ENCODE data around the gene MRPS26.
"Not testable (repeated sequence)": the region's sequence is repeated elsewhere in the genome, so short reads cannot be mapped to it uniquely, and the experiment has no call there.

The MRPS26 gene

GRCh38 chr20:3043322-3043721, 2.5 kb upstream of the MRPS26 start, which contains the start of gene GNRH2:
GNRH2 (plus strand) TSS chr20:3043622; CDS start chr20:3044415, 793 bp downstream.
- no peak for DNase-seq

DNA sequence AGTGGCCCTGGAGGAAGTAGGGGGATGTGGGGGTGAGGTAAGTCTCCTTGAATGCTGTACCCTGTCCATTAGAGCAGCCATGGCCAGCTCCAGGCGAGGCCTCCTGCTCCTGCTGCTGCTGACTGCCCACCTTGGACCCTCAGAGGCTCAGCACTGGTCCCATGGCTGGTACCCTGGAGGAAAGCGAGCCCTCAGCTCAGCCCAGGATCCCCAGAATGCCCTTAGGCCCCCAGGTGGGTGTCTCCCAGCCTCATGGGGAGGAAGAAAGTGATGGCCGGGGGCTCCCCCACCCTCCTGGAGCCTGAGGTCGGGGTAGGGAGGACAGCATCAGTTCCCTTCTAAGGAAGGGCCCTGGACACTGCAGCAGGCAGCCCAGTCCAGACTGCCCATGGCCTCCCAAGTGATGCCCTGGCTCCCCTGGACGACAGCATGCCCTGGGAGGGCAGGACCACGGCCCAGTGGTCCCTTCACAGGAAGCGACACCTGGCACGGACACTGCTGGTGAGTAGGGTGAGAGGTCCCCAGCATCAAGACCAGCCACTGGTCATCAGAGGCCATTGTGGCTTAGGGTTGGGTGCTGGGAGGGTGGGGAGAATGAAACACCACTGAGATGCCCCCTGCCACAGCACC, 1.4 kb upstream of the MRPS26 start:
- no peak for DNase-seq

DNA sequence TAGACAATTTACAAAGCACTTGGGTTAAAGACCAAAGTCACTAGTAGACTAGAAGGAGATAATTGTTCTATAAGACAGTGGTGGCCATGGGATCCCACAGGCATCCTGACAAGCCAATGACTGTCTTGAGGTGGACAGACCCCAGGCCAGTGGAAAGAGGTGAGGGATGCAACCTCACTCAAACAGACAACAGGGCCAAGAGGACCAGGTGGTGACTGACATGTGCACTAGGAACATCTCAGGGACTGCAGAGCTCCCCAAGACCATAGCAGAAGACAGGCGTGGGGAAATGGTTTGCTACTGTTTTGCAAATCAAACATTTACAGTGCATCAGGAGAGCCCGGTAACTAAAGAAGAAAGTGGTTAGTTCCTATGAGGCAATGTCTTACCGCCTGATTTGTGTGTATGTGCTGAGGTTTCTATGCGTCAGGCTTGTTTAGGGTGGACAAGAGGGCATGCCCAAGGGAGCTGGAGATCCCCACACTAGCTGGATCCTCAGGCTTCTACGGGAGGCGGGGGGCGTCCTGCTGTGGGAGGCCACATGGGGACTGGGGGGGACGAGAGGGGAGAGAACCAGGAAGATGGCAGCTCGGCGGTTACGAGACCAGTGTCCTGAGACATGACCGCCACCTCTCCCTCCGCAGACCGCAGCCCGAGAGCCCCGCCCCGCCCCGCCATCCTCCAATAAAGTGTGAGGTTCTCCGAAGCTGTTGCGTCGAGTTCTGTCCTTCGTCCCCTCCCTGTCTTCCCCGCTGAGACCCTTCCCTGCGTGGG, 623 bp upstream of the MRPS26 start:
- DNase-seq = peak; percentile 30

GRCh38 chr20:3046677-3047462, 1.0 kb downstream of the MRPS26 start:
- peak; percentile 91 for DNase-seq

DNA sequence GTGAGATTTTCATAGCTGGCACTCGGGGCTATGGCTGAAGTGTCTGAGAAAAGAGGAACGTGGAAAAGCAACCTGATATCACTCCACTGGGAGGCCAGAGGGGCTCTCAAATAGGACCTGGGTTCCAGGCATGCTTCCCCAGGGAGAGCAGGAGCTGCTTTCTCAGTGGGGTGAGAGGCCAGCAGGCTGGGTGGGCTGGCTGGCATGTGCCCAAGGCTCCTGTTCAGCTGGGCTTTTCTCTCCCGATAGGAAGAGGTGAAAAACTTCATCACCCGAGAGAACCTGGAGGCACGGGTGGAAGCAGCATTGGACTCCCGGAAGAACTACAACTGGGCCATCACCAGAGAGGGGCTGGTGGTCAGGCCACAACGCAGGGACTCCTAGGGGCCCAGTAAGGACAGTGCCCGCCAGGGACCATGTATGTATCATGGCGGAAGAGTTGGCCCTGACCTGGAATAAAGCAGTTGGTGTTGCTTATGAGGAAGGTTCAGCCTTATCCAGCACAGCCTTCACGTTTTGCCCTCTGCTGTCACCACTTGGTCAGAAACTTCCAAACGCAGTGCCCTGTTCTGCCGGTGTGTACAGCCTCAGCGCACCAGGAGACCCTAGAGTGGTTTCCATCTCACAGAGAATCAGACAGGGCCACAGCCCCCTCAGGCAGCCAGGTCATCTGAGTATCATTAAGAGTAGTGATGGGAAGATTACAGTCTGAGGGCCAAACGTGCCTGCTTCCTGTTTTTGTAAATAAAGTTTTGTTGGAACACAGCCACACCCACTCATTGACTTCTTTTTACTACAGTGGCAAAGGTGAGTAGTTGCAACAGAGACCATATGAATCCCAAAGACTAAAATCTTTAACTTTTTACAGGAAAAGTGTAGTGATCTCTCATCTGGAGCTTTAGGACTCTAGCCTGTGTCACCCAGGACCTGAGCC, 1.9 kb downstream of the MRPS26 start:
- DNase-seq = no peak

- DNase-seq = no peak
These were observed 5.7 kb downstream of the MRPS26 start for GRCh38 chr20:3051385-3052019.

DNA sequence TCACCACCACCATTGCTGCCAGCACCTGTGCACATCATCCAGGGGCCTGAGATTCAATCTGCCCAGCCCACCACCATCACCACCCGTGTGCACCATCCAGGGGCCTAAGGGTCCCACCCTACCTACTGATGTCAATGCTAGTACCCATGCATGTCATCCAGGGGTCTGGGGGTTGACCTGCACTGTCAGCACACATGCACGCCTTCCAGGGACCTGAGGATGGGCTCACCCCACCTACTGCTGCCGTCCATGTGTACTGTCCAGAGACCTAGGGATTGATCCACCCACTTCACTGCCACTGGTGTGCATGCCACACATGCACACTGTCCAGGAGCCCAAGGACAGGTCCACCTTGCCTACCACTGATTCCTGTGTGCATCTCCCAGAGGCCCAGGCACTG, 13.6 kb downstream of the MRPS26 start:
- no peak for DNase-seq

- not testable (repeated sequence) for DNase-seq
These were observed 18.3 kb downstream of the MRPS26 start for GRCh38 chr20:3064119-3064518.

GRCh38 chr20:3067139-3068014, 21.5 kb downstream of the MRPS26 start:
- DNase-seq = no peak

DNA sequence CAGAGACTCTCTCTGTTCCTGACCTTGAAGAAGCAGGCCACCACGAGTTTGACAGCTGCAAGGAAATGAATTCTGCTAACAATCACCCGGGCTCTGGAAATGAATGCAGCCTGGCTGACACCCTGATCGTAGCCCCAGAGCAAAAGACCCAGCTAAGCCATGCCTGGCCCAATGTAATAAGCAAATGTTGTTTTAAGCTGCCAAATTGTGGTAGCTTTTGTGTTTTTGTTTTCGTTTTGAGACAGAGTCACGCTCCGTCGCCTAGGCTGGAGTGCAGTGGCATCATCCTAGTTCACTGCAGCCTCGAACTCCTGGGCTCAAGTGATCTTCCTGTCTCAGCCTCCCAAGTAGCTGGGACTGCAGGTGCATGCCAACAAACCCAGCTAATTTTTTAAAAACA, 22.2 kb downstream of the MRPS26 start:
- no peak for DNase-seq

GRCh38 chr20:3068986-3069900, 23.4 kb downstream of the MRPS26 start:
- DNase-seq = peak; percentile 78

- DNase-seq = no peak
These were observed 24.9 kb downstream of the MRPS26 start for GRCh38 chr20:3070725-3071124.

DNA sequence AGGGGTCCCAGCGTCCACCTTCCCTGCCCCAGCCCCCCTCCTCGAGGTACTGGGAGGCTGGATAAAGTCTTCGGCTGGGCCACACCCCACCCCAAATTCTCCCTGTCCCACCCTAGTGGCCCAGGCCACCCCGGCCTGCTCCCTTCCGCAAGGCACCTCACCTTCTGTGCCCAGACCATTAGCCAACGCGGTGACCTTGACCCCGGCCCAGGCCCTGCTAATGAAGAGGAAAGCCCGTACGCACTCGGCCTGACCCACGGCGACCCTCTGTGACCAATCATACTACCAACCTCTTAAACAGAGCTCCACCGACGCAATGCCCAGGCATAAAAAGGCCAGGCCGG, 25.4 kb downstream of the MRPS26 start:
- DNase-seq = no peak

- peak; percentile 37 for DNase-seq
These were observed 26.0 kb downstream of the MRPS26 start, which contains the start of gene OXT for GRCh38 chr20:3071610-3072529. OXT (plus strand) TSS chr20:3071620; CDS start chr20:3071656, 36 bp downstream.

DNA sequence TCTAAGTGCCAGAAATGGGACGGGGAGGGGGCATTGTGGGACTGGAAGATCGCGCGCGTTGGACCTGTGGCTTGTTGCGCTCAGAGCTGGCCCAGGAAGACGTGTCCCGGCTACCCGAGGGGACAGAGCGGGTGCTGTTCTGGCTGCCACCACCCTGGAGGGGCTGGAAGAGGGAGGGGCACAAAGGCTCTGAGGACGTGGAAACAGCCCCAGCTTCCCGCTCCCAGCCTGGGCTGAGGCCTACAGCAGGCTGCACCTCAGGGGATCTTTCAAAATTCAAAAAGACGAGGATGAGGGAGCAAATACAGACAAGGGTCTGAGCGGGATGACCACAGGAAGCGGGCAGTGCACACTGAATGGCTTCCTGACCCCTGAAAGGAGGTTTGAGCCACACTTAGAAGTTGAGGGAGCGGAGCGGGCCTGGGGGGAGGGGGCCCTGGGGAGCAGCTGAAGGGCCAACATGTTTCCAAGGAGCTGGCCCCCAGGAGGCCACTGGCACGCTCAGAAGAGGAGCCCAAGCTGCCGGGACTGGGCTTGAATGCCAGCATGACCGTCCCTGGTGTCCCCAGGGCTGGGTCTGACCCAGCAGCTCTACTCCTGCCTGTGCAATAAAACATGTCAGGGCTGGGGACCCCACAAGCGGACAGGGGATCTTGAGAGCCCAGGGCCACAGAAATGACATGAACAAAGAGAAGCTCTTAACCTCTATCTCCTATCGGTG, 26.8 kb downstream of the MRPS26 start:
- no peak for DNase-seq

DNA sequence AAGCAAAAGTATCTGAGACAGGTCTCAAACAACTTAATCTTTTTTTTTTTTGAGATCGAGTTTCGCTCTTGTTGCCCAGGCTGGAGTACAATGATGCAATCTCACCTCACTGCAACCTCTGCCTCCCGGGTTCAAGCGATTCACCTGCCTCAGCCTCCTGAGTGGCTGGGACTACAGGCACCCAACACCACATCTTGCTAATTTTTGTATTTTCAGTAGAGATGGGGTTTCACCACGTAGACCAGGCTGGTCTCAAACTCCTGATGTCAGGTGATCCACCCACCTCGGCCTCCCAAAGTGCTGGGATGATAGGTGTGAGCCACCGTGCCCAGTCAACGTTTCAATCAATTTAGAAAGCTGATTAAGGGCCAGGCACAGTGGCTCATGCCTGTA, 27.4 kb downstream of the MRPS26 start:
- not testable (repeated sequence) for DNase-seq

- DNase-seq = no peak
These were observed 29.0 kb downstream of the MRPS26 start for GRCh38 chr20:3074812-3075211.

DNA sequence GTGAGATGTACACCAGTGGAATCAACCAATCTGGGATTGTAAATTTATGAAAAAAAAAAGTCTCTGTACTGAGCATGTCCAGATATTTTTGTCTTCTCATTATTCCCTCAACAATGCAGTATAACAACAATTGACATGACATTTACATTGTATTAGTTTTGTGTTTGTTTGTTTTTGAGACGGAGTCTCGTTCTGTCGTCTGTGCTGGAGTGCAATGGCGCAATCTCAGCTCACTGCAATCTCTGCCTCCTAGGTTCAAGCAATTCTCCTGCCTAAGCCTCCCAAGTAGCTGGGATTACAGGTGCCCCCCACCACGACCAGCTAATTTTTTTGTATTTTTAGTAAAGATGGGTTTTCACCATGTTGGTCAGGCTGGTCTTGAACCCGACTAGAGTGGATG, 29.5 kb downstream of the MRPS26 start:
- DNase-seq = not testable (repeated sequence)

All from NCI-H146 (cell line).